ENCODE results near the gene P4HA3. TPM values are rescaled to one million over a fixed set of nuclear protein-coding genes. Genes with fewer than 3 reads are reported as not detected.
A peak's percentile ranks its signal among the peaks of the same experiment; 100 is the strongest.

Gene P4HA3
- total RNA-seq, 1 donor from 2014 or later, result not detected

DNA sequence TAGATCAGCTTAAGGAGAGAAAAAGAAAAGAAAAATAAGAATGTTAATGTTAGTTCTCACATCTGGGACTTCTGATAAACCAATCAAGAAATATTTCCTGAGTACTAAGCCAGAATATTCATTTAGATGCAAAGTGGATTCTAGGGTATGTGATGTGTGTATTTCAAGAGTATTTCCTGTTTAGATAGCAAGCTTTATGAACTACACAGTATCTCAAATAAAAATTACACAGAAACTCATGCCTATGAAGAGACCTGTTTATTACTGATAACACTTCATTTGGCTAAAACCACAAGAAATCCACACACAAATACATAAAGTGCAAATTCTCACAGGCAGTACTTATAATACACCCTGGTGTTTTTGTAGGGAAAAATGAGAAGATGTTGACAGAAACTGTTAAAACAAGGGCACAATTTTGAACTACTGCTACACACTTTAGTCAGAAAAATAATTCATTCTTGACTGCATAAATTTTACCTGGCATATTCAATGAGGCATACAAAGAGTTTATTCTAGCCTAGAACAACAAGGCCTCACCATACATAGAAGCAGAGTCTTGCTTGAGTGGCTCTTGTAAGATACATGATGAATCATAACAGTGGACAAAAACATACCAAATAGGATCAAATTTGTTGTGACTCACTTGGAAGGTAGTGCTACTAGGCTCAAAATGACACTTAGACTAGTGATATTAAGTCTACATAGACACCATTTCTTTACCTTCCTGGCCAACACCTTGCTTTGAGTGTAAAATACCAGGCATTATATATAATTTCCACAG, 18.8 kb upstream of the P4HA3 start:
- H3K9me3 Mint-ChIP-seq, result peaks cover 5% of the 10 kb centered on the region

GRCh38 chr11:74327076-74327475, 15.6 kb upstream of the P4HA3 start:
- TF ChIP-seq, protein P1, sequence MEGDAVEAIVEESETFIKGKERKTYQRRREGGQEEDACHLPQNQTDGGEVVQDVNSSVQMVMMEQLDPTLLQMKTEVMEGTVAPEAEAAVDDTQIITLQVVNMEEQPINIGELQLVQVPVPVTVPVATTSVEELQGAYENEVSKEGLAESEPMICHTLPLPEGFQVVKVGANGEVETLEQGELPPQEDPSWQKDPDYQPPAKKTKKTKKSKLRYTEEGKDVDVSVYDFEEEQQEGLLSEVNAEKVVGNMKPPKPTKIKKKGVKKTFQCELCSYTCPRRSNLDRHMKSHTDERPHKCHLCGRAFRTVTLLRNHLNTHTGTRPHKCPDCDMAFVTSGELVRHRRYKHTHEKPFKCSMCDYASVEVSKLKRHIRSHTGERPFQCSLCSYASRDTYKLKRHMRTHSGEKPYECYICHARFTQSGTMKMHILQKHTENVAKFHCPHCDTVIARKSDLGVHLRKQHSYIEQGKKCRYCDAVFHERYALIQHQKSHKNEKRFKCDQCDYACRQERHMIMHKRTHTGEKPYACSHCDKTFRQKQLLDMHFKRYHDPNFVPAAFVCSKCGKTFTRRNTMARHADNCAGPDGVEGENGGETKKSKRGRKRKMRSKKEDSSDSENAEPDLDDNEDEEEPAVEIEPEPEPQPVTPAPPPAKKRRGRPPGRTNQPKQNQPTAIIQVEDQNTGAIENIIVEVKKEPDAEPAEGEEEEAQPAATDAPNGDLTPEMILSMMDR (conservative IDR thresholded peaks at IDR 0.05), result no peak
- Mint-ChIP-seq H3K27me3 (ENCODE audit: low read depth) (no peaks in the 10 kb centered on the region), H3K4me3 (no peak overlapping the region), H3K4me1 (peaks cover 14% of the 10 kb centered on the region), H3K9me3 (peaks cover 5% of the 10 kb centered on the region), H3K27ac (ENCODE audit: unreplicated experiment) (peak overlapping the region; percentile 16), H3K36me3 (ENCODE audit: low read depth) (peaks cover 17% of the 10 kb centered on the region)
- DNase-seq (ENCODE audit: low read depth, low spot score), result no peak

More for the DNA sequence above, 18.8 kb upstream of the P4HA3 start:
- TF ChIP-seq, protein P1 (conservative IDR thresholded peaks at IDR 0.05), result no peak
- Mint-ChIP-seq H3K27me3 (ENCODE audit: low read depth) (no peaks in the 10 kb centered on the region), H3K4me1 (peaks cover 14% of the 10 kb centered on the region), H3K36me3 (ENCODE audit: low read depth) (peaks cover 17% of the 10 kb centered on the region), H3K27ac (ENCODE audit: unreplicated experiment) (no peak overlapping the region), H3K4me3 (no peak overlapping the region)
- no peak for DNase-seq (ENCODE audit: low read depth, low spot score)

GRCh38 chr11:74326665-74327064, 15.2 kb upstream of the P4HA3 start:
- Mint-ChIP-seq H3K4me3 (no peak overlapping the region), H3K27me3 (ENCODE audit: low read depth) (no peaks in the 10 kb centered on the region), H3K36me3 (ENCODE audit: low read depth) (peaks cover 17% of the 10 kb centered on the region), H3K27ac (ENCODE audit: unreplicated experiment) (peak overlapping the region; percentile 16), H3K9me3 (peaks cover 5% of the 10 kb centered on the region), H3K4me1 (peaks cover 14% of the 10 kb centered on the region)
- no peak for DNase-seq (ENCODE audit: low read depth, low spot score)
- TF ChIP-seq, protein P1 (conservative IDR thresholded peaks at IDR 0.05), result no peak

- Mint-ChIP-seq H3K9me3 (peaks cover 7% of the 10 kb centered on the region), H3K27ac (ENCODE audit: unreplicated experiment) (peak overlapping the region; percentile 16), H3K27me3 (ENCODE audit: low read depth) (no peaks in the 10 kb centered on the region), H3K36me3 (ENCODE audit: low read depth) (peaks cover 17% of the 10 kb centered on the region), H3K4me3 (no peak overlapping the region), H3K4me1 (peaks cover 14% of the 10 kb centered on the region)
- DNase-seq (ENCODE audit: low read depth, low spot score), result no peak
- TF ChIP-seq, protein P1 (conservative IDR thresholded peaks at IDR 0.05), result no peak
These were observed 14.5 kb upstream of the P4HA3 start for GRCh38 chr11:74325649-74326645.

DNA sequence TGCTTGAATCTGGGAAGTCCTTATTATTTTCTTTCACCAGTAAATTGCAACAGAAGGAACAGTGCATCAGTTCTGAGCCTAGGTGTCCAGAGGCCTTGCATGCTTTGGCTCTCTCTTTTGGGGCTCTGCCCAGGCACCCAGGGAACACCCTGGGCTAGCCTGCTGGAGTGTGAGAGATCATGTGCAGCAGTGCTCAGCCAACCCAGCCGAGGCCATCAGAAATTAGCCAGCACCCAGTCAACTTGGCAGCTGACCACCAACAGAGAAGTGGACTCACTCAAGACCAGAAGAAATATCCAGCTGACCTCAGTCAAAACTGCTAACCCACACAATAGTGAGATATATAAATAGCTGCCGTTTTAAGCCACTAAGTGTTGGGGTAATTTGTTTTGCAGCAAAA, 11.2 kb upstream of the P4HA3 start:
- no peak for DNase-seq (ENCODE audit: low read depth, low spot score)
- no peak overlapping the region for H3K4me3 Mint-ChIP-seq
- no peak overlapping the region for H3K27ac Mint-ChIP-seq (ENCODE audit: unreplicated experiment)
- peaks cover 11% of the 10 kb centered on the region for H3K36me3 Mint-ChIP-seq (ENCODE audit: low read depth)
- TF ChIP-seq, protein P1 (conservative IDR thresholded peaks at IDR 0.05), result no peak
- H3K9me3 Mint-ChIP-seq, result peaks cover 7% of the 10 kb centered on the region
- H3K27me3 Mint-ChIP-seq (ENCODE audit: low read depth), result no peaks in the 10 kb centered on the region
- H3K4me1 Mint-ChIP-seq, result peaks cover 14% of the 10 kb centered on the region

Data from neural crest cell (in vitro differentiated cells).